Muscle layer of colon (tissue), 2 donors: ENCODE measurements around the gene KIN.
"Not testable (repeated sequence)": the region's sequence is repeated elsewhere in the genome, so short reads cannot be mapped to it uniquely, and the experiment has no call there.

Source experiments
- H3K27ac ChIP-seq: one replicate; pipeline ENCODE4 v1.7.0; 2013; ENCODE audit warnings: low read depth, mild to moderate bottlenecking, low read length, moderate library complexity
- H3K27me3 ChIP-seq, 2 donors: one replicate each; pipeline ENCODE4 v1.7.0; 2013; ENCODE audit warnings: low read length in 2 of 2, mild to moderate bottlenecking in 2 of 2; ENCODE audit not compliant: insufficient read depth in 2 of 2, control insufficient read depth in 1 of 2
- H3K36me3 ChIP-seq: one replicate; pipeline ENCODE4 v1.7.0; 2013; ENCODE audit warnings: mild to moderate bottlenecking, low read length; ENCODE audit not compliant: insufficient read depth
- H3K4me1 ChIP-seq: one replicate; pipeline ENCODE4 v1.7.0; 2013; ENCODE audit warnings: mild to moderate bottlenecking, low read length; ENCODE audit not compliant: insufficient read depth
- H3K4me3 ChIP-seq, 2 donors: one replicate each; pipeline ENCODE4 v1.7.0; 2013; ENCODE audit warnings: low read length in 2 of 2, low read depth in 1 of 2, mild to moderate bottlenecking in 1 of 2, moderate library complexity in 1 of 2
- H3K9ac ChIP-seq: one replicate; pipeline ENCODE4 v1.7.0; 2013; ENCODE audit warnings: low read length
- H3K9me3 ChIP-seq: one replicate; pipeline ENCODE4 v1.7.0; 2013; ENCODE audit warnings: mild to moderate bottlenecking, low read length
- donor health status: abdominal sarcoma.
- donor health status: Adenocarcinoma of cecum.

Gene KIN

GRCh38 chr10:7817576-7817975 is 29.8 kb upstream of the KIN start:
- Histone ChIP-seq H3K27me3 (no peaks in the 10 kb centered on the region), H3K4me3 (peak overlapping the region; percentile 43 to 98), H3K27ac (no peak overlapping the region), H3K9ac (no peak overlapping the region), H3K36me3 (no peaks in the 10 kb centered on the region), H3K9me3 (no peaks in the 10 kb centered on the region), H3K4me1 (peaks cover 9% of the 10 kb centered on the region)

- Histone ChIP-seq H3K36me3 (no peaks in the 10 kb centered on the region), H3K9ac (no peak overlapping the region), H3K9me3 (no peaks in the 10 kb centered on the region), H3K4me1 (no peaks in the 10 kb centered on the region), H3K27ac (no peak overlapping the region), H3K27me3 (no peaks in the 10 kb centered on the region), H3K4me3 (no peak overlapping the region)
Measured at GRCh38 chr10:7813481-7813880, 25.7 kb upstream of the KIN start.

- H3K4me3 ChIP-seq, H3K4me1 ChIP-seq, H3K27me3 ChIP-seq, H3K27ac ChIP-seq, H3K9me3 ChIP-seq, H3K36me3 ChIP-seq, H3K9ac ChIP-seq: not testable (repeated sequence)
Measured at GRCh38 chr10:7811743-7812142, 23.9 kb upstream of the KIN start.

- no peaks in the 10 kb centered on the region for H3K4me1 ChIP-seq
- no peaks in the 10 kb centered on the region for H3K9me3 ChIP-seq
- H3K27ac ChIP-seq: no peak overlapping the region
- H3K27me3 ChIP-seq: no peaks in the 10 kb centered on the region
- no peak overlapping the region for H3K4me3 ChIP-seq
- no peak overlapping the region for H3K9ac ChIP-seq
- peaks cover 9% of the 10 kb centered on the region for H3K36me3 ChIP-seq
Measured at GRCh38 chr10:7811000-7811399, 23.2 kb upstream of the KIN start.

GRCh38 chr10:7810443-7810842 is 22.6 kb upstream of the KIN start:
- Histone ChIP-seq H3K9me3 (no peaks in the 10 kb centered on the region), H3K4me3 (no peak overlapping the region), H3K9ac (no peak overlapping the region), H3K27ac (no peak overlapping the region), H3K27me3 (no peaks in the 10 kb centered on the region), H3K4me1 (no peaks in the 10 kb centered on the region), H3K36me3 (peaks cover 9% of the 10 kb centered on the region)

- Histone ChIP-seq H3K9me3 (no peaks in the 10 kb centered on the region), H3K4me1 (no peaks in the 10 kb centered on the region), H3K27ac (no peak overlapping the region), H3K36me3 (peaks cover 25% of the 10 kb centered on the region), H3K27me3 (no peaks in the 10 kb centered on the region), H3K9ac (no peak overlapping the region), H3K4me3 (no peak overlapping the region)
Measured at GRCh38 chr10:7808686-7809267, 21.0 kb upstream of the KIN start.

GRCh38 chr10:7804741-7805140 is 16.9 kb upstream of the KIN start:
- H3K4me1 ChIP-seq: no peaks in the 10 kb centered on the region
- H3K27ac ChIP-seq: no peak overlapping the region
- no peaks in the 10 kb centered on the region for H3K9me3 ChIP-seq
- H3K4me3 ChIP-seq: no peak overlapping the region
- peaks cover 62% of the 10 kb centered on the region for H3K36me3 ChIP-seq
- H3K27me3 ChIP-seq: no peaks in the 10 kb centered on the region
- H3K9ac ChIP-seq: no peak overlapping the region

- Histone ChIP-seq H3K4me1 (no peaks in the 10 kb centered on the region), H3K4me3 (no peak overlapping the region), H3K27me3 (no peaks in the 10 kb centered on the region), H3K36me3 (peaks cover 67% of the 10 kb centered on the region), H3K27ac (no peak overlapping the region), H3K9ac (no peak overlapping the region), H3K9me3 (no peaks in the 10 kb centered on the region)
Measured at GRCh38 chr10:7804216-7804615, 16.4 kb upstream of the KIN start.

- H3K9me3 ChIP-seq: no peaks in the 10 kb centered on the region
- no peak overlapping the region for H3K4me3 ChIP-seq
- no peak overlapping the region for H3K9ac ChIP-seq
- peaks cover 74% of the 10 kb centered on the region for H3K36me3 ChIP-seq
- H3K27ac ChIP-seq: no peak overlapping the region
- H3K27me3 ChIP-seq: no peaks in the 10 kb centered on the region
- H3K4me1 ChIP-seq: no peaks in the 10 kb centered on the region
Measured at GRCh38 chr10:7802606-7803005, 14.8 kb upstream of the KIN start.

GRCh38 chr10:7797582-7797981 is 9.8 kb upstream of the KIN start:
- no peaks in the 10 kb centered on the region for H3K27me3 ChIP-seq

GRCh38 chr10:7795605-7796004 is 7.8 kb upstream of the KIN start:
- Histone ChIP-seq H3K4me3 (no peak overlapping the region), H3K27ac (no peak overlapping the region), H3K9me3 (no peaks in the 10 kb centered on the region), H3K36me3 (peaks cover 30% of the 10 kb centered on the region), H3K27me3 (no peaks in the 10 kb centered on the region), H3K9ac (no peak overlapping the region), H3K4me1 (peaks cover 40% of the 10 kb centered on the region)

More at GRCh38 chr10:7797582-7797981, 9.8 kb upstream of the KIN start:
- Histone ChIP-seq H3K9ac (no peak overlapping the region), H3K36me3 (peaks cover 49% of the 10 kb centered on the region), H3K27ac (no peak overlapping the region), H3K4me3 (no peak overlapping the region), H3K4me1 (peaks cover 23% of the 10 kb centered on the region), H3K9me3 (no peaks in the 10 kb centered on the region)

- H3K36me3 ChIP-seq: peaks cover 22% of the 10 kb centered on the region
- no peak overlapping the region for H3K4me3 ChIP-seq
- H3K27me3 ChIP-seq: no peaks in the 10 kb centered on the region
- no peak overlapping the region for H3K27ac ChIP-seq
- H3K4me1 ChIP-seq: peaks cover 52% of the 10 kb centered on the region
- no peaks in the 10 kb centered on the region for H3K9me3 ChIP-seq
- H3K9ac ChIP-seq: no peak overlapping the region
Measured at GRCh38 chr10:7794251-7795026, 6.6 kb upstream of the KIN start.
